PFSK-1 (cell line): Measurements from ENCODE around the gene TBC1D8.

Experiments used
- POLR2AphosphoS5 ChIP-seq: IDR thresholded peaks from 2 replicates; pipeline ENCODE4 v1.6.1; 2012; ENCODE audit warnings: low read depth, mild to moderate bottlenecking, control low read depth, low read length, moderate library complexity
- SIN3A ChIP-seq: IDR thresholded peaks from 2 replicates; pipeline ENCODE4 v1.6.1; 2012; ENCODE audit warnings: mild to moderate bottlenecking, low read length, moderate library complexity, borderline replicate concordance; ENCODE audit not compliant: insufficient read depth
- TF ChIP-seq, protein P1 (sequence below), 2 experiments: IDR thresholded peaks; 2 replicates each; pipeline versions ENCODE4 v1.6.1 to v1.8.0; 2011 to 2012; ENCODE audit warnings: low read depth in 2 of 2, low read length in 2 of 2, control low read depth in 1 of 2, inconsistent platforms in 1 of 2, mild to moderate bottlenecking in 1 of 2, moderate library complexity in 1 of 2; ENCODE audit not compliant: insufficient read depth in 1 of 2

DNA sequence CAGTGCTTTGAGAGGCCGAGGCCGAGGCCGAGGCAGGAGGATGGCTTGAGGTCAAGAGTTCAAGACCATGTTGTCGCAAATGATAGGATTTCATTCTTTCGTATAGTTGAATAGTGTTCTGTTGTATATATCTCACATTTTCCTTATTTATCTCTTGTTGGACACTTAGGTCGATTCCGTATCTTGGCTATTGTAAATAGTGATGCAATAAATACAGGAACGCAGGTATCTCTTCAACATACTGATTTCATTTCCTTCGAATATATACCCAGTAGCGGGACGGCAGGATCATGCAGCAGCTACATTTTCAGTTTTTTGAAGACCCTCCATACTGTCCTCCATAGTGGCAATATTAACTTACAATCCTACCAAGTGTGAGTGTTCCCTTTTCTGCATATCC is 4.1 kb downstream of the TBC1D8 start:
- TF ChIP-seq SIN3A (no peak), POLR2AphosphoS5 (no peak)
- TF ChIP-seq, protein P1, sequence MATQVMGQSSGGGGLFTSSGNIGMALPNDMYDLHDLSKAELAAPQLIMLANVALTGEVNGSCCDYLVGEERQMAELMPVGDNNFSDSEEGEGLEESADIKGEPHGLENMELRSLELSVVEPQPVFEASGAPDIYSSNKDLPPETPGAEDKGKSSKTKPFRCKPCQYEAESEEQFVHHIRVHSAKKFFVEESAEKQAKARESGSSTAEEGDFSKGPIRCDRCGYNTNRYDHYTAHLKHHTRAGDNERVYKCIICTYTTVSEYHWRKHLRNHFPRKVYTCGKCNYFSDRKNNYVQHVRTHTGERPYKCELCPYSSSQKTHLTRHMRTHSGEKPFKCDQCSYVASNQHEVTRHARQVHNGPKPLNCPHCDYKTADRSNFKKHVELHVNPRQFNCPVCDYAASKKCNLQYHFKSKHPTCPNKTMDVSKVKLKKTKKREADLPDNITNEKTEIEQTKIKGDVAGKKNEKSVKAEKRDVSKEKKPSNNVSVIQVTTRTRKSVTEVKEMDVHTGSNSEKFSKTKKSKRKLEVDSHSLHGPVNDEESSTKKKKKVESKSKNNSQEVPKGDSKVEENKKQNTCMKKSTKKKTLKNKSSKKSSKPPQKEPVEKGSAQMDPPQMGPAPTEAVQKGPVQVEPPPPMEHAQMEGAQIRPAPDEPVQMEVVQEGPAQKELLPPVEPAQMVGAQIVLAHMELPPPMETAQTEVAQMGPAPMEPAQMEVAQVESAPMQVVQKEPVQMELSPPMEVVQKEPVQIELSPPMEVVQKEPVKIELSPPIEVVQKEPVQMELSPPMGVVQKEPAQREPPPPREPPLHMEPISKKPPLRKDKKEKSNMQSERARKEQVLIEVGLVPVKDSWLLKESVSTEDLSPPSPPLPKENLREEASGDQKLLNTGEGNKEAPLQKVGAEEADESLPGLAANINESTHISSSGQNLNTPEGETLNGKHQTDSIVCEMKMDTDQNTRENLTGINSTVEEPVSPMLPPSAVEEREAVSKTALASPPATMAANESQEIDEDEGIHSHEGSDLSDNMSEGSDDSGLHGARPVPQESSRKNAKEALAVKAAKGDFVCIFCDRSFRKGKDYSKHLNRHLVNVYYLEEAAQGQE (IDR thresholded peaks at IDR 0.05; ENCODE audit: insufficient read depth in 1 of 2, low read depth in 2 of 2, low read length in 2 of 2): no peak
